HG03139 (cell line): Measurements from ENCODE around the gene TICRR.
"Not testable (repeated sequence)": the region's sequence is repeated elsewhere in the genome, so short reads cannot be mapped to it uniquely, and the experiment has no call there.

Experiments
- ATAC-seq: cut with Tn5 transposase; IDR thresholded peaks from one replicate; pipeline ENCODE4 v1.9.1; 2021; ENCODE audit not compliant: unreplicated experiment

The TICRR gene

GRCh38 chr15:89566621-89567294, 8.5 kb upstream of the TICRR start:
- no peak for ATAC-seq

GRCh38 chr15:89569090-89569745, 6.1 kb upstream of the TICRR start:
- ATAC-seq = no peak

- ATAC-seq = peak; percentile 15
Measured at GRCh38 chr15:89575656-89576416, 567 bp downstream of the TICRR start.

GRCh38 chr15:89576417-89576773, 1.1 kb downstream of the TICRR start:
- ATAC-seq = no peak

- ATAC-seq = no peak
Measured at GRCh38 chr15:89577776-89578115, 2.5 kb downstream of the TICRR start.

- ATAC-seq = no peak
Measured at GRCh38 chr15:89578146-89578545, 2.9 kb downstream of the TICRR start.

GRCh38 chr15:89580747-89581146, 5.5 kb downstream of the TICRR start:
- ATAC-seq = not testable (repeated sequence)

- no peak for ATAC-seq
Measured at GRCh38 chr15:89586651-89587050, 11.4 kb downstream of the TICRR start.

- ATAC-seq = no peak
Measured at GRCh38 chr15:89587955-89588354, 12.7 kb downstream of the TICRR start.

- no peak for ATAC-seq
Measured at GRCh38 chr15:89591834-89592233, 16.6 kb downstream of the TICRR start.

- ATAC-seq = no peak
Measured at GRCh38 chr15:89593018-89593417, 17.7 kb downstream of the TICRR start.

GRCh38 chr15:89599021-89599420, 23.8 kb downstream of the TICRR start:
- no peak for ATAC-seq

GRCh38 chr15:89611317-89611716, 36.0 kb downstream of the TICRR start:
- ATAC-seq = no peak

- no peak for ATAC-seq
Measured at GRCh38 chr15:89613031-89613430, 37.8 kb downstream of the TICRR start.

GRCh38 chr15:89614164-89614563, 38.9 kb downstream of the TICRR start:
- ATAC-seq = no peak

GRCh38 chr15:89615135-89615534, 39.9 kb downstream of the TICRR start:
- no peak for ATAC-seq

GRCh38 chr15:89616228-89616627, 41.0 kb downstream of the TICRR start:
- no peak for ATAC-seq

GRCh38 chr15:89621547-89621946, 46.3 kb downstream of the TICRR start:
- ATAC-seq = no peak

- ATAC-seq = no peak
Measured at GRCh38 chr15:89623165-89623564, 47.9 kb downstream of the TICRR start.

GRCh38 chr15:89625716-89626115, 50.4 kb downstream of the TICRR start:
- no peak for ATAC-seq

- ATAC-seq = no peak
Measured at GRCh38 chr15:89627256-89627970, 52.1 kb downstream of the TICRR start.

GRCh38 chr15:89628301-89628700, 53.0 kb downstream of the TICRR start:
- ATAC-seq = no peak
